Measurements from ENCODE around the gene TRMT1L. TPM values are rescaled to one million over a fixed set of nuclear protein-coding genes. Genes with fewer than 3 reads are reported as not detected.

TRMT1L gene
- total and polyA plus RNA-seq, 2 of the 8 experiments (the other 6 are each of a cell fraction or from before 2014, with no cell fraction given), result 13.8 to 22.3 TPM

DNA sequence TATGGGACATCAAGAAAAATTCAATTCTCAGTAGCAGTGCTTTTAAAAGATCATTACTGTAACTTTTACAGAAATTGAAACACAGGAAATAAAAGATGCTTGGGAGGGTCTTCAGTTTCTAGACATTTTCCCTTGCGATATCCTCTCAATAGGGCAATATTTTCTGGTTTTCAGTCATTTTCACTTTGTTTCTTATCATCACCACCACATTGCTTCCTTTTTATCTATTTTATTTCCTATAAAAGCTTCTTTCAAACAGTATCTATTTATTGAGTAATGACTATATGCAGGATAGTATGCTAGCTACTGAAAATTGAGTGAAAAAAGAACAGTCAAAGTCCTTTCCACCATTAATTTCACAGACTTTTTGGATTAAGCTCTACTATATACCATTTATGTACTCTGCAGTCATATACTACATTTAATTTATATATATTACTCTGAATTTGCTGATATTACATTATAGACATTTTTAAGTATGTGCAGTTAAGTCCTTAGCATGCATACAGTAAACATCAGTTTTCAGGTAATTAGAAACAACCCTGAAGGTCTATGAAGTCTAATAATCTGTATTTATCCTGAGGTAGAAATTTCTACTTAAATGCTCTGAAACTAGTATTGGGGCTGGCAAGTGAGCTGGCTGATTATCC, 18.7 kb downstream of the TRMT1L start:
- Histone ChIP-seq H3K9ac (replicated peaks in 1 of 4; ENCODE audit: extremely low read depth in 1 of 4, low read depth in 3 of 4, low read length in 3 of 4) (no peak overlapping the region), H3K27me3 (replicated peaks in 1 of 4; ENCODE audit: control insufficient read depth in 3 of 4, extremely low read depth in 1 of 4, insufficient read depth in 3 of 4, low read length in 3 of 4) (no peaks in the 10 kb centered on the region), H2AK5ac (ENCODE audit: low read depth, low read length) (no peak overlapping the region), H3K14ac (ENCODE audit: insufficient read length) (no peak overlapping the region), H3K4me1 (replicated peaks in 1 of 4; ENCODE audit: control insufficient read depth in 3 of 4, insufficient read depth in 4 of 4, low read length in 3 of 4) (no peaks in the 10 kb centered on the region), H3K23me2 (ENCODE audit: low read depth, low read length) (no peaks in the 10 kb centered on the region), H2BK120ac (replicated peaks; ENCODE audit: low read depth, low read length) (no peak overlapping the region), H3K23ac (ENCODE audit: insufficient read length) (no peak overlapping the region), H3K27ac (ENCODE audit: low read depth, low read length) (no peak overlapping the region), H2BK15ac (ENCODE audit: low read length) (no peak overlapping the region), H2BK12ac (ENCODE audit: low read depth, low read length) (no peak overlapping the region), H3K4me2 (ENCODE audit: insufficient read depth in 1 of 2, low read depth in 2 of 2, low read length in 2 of 2) (no peak overlapping the region), H3K18ac (ENCODE audit: extremely low read depth, low read length) (no peak overlapping the region), H3K79me2 (ENCODE audit: control insufficient read depth in 1 of 2, insufficient read depth in 2 of 2, low read length in 2 of 2) (no peaks in the 10 kb centered on the region), H3K36me3 (ENCODE audit: control insufficient read depth in 2 of 4, insufficient read depth in 4 of 4, low read length in 3 of 4) (peaks cover 0 to 35% (median 5%) of the 10 kb centered on the region in 4 experiments; a peak in 5 of 8 replicates), H3K79me1 (ENCODE audit: low read depth, low read length) (no peaks in the 10 kb centered on the region), H4K5ac (ENCODE audit: insufficient read length, low read depth, low read length) (no peak overlapping the region), H2AFZ (ENCODE audit: low read length) (no peak overlapping the region), H3K4me3 (ENCODE audit: extremely low read depth in 1 of 4, insufficient read depth in 2 of 4, low read depth in 3 of 4, low read length in 4 of 4) (no peak overlapping the region), H4K8ac (ENCODE audit: extremely low read depth, insufficient read depth, low read length) (no peak overlapping the region), H4K20me1 (replicated peaks in 1 of 2; ENCODE audit: control insufficient read depth in 1 of 2, insufficient read depth in 2 of 2, low read length in 2 of 2) (no peaks in the 10 kb centered on the region), H3K9me3 (ENCODE audit: insufficient read depth in 2 of 2, low read depth in 1 of 2, low read length in 1 of 2) (peaks cover 0 to 2% of the 10 kb centered on the region in 2 experiments; a peak in 2 of 4 replicates), H3K4ac (replicated peaks; ENCODE audit: insufficient read length, low read depth, low read length) (no peak overlapping the region), H2BK20ac (ENCODE audit: low read length) (no peak overlapping the region), H2BK5ac (ENCODE audit: low read depth, low read length) (no peak overlapping the region), H3K56ac (replicated peaks; ENCODE audit: insufficient read length, low read depth, low read length) (no peak overlapping the region), H4K91ac (replicated peaks; ENCODE audit: insufficient read length, low read length) (no peak overlapping the region)
- WGBS, 2 experiments (ENCODE audit: extremely low coverage in 1 of 2, insufficient coverage in 1 of 2, insufficient read length in 1 of 2, insufficient replicate concordance in 2 of 2, low coverage in 1 of 2, low lambda C conversion rate in 2 of 2, missing lambda C conversion rate in 1 of 2), result 92% methylated on average over 1 of the region's 1 CpG; no CpG with 5 or more reads in 1 of the 2 experiments
- FAIRE-seq (no peak), DNase-seq (ENCODE audit: low read depth in 1 of 2, low spot score in 2 of 2) (no peak)
- ChIA-PET POLR2A (ENCODE audit: partially characterized antibody) (no interaction called here), CTCF (ENCODE audit: partially characterized antibody) (interaction anchor here (3.0 kb wide), 1 partner anchor 32 kb away, joined by 10 read pairs; no protein-coding TSS in a partner anchor)
- TF ChIP-seq, protein P1, sequence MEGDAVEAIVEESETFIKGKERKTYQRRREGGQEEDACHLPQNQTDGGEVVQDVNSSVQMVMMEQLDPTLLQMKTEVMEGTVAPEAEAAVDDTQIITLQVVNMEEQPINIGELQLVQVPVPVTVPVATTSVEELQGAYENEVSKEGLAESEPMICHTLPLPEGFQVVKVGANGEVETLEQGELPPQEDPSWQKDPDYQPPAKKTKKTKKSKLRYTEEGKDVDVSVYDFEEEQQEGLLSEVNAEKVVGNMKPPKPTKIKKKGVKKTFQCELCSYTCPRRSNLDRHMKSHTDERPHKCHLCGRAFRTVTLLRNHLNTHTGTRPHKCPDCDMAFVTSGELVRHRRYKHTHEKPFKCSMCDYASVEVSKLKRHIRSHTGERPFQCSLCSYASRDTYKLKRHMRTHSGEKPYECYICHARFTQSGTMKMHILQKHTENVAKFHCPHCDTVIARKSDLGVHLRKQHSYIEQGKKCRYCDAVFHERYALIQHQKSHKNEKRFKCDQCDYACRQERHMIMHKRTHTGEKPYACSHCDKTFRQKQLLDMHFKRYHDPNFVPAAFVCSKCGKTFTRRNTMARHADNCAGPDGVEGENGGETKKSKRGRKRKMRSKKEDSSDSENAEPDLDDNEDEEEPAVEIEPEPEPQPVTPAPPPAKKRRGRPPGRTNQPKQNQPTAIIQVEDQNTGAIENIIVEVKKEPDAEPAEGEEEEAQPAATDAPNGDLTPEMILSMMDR (IDR thresholded peaks at IDR 0.05; ENCODE audit: control extremely low read depth in 1 of 3, insufficient read depth in 1 of 3, low read depth in 1 of 3, low read length in 3 of 3), result no peak
- no peak for TF ChIP-seq TAF7 (optimal IDR thresholded peaks at IDR 0.05; ENCODE audit: borderline replicate concordance, low read depth, low read length)
- no peak for TF ChIP-seq EZH2 (IDR thresholded peaks at IDR 0.05; ENCODE audit: low read depth, low read length, severe bottlenecking)
- no peak for TF ChIP-seq SP4 (IDR thresholded peaks at IDR 0.05; ENCODE audit: low read length)
- no peak for TF ChIP-seq HDAC2 (IDR thresholded peaks at IDR 0.05; ENCODE audit: borderline replicate concordance in 1 of 2, low read depth in 2 of 2, low read length in 2 of 2)
- no peak for TF ChIP-seq RNF2 (IDR thresholded peaks at IDR 0.05; ENCODE audit: borderline replicate concordance, low read depth, low read length, missing control alignments, poor library complexity, severe bottlenecking)
- TF ChIP-seq TBP (IDR thresholded peaks at IDR 0.05; ENCODE audit: low read depth, low read length), result no peak
- TF ChIP-seq BACH1 (IDR thresholded peaks at IDR 0.05; ENCODE audit: low read length), result no peak
- TF ChIP-seq NRF1 (IDR thresholded peaks at IDR 0.05; ENCODE audit: low read depth, low read length), result no peak
- no peak for TF ChIP-seq SIX5 (IDR thresholded peaks at IDR 0.05; ENCODE audit: low read depth, low read length)

Data from H1 (cell line).